HepG2 (cell line): ENCODE results near the gene MYO1E.

Experiments used
- ELF4 ChIP-seq: sonication (generic); formaldehyde crosslinking; IDR thresholded peaks from 2 replicates; pipeline ENCODE4 v1.5.0; 2020; ENCODE audit warnings: missing genetic modification reagents, mild to moderate bottlenecking, moderate library complexity, borderline replicate concordance
- ZSCAN22 ChIP-seq: sonication (generic); formaldehyde crosslinking; IDR thresholded peaks from 2 replicates; pipeline ENCODE4 v1.4.0; 2020; ENCODE audit warnings: mild to moderate bottlenecking, missing genetic modification reagents
- TF ChIP-seq, protein P1 (sequence below): sonication (generic); formaldehyde crosslinking; IDR thresholded peaks from 2 replicates; pipeline ENCODE4 v1.5.0; 2020; ENCODE audit warnings: missing genetic modification reagents, mild to moderate bottlenecking, borderline replicate concordance

DNA sequence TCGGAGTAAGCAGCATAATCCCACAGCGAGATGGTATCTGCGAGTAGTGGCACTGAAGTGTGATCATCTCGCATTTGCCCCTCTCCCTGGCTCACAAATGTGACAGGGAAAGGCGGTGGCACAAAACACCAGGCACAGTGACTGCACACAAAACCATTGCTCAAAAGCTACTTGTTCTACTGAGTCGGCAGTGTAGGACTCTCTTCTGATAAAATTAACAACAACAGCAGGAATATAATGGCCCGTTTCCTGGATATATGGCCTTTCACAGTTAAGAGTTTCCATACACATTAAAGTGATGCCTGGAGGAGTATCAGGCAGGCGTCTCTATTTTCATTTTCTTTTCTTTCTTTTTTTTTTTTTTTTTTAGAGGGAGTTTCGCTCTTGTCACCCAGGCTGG lies 69.0 kb downstream of the MYO1E start:
- TF ChIP-seq ELF4 (CRISPR knock-in tag): no peak
- TF ChIP-seq, protein P1, sequence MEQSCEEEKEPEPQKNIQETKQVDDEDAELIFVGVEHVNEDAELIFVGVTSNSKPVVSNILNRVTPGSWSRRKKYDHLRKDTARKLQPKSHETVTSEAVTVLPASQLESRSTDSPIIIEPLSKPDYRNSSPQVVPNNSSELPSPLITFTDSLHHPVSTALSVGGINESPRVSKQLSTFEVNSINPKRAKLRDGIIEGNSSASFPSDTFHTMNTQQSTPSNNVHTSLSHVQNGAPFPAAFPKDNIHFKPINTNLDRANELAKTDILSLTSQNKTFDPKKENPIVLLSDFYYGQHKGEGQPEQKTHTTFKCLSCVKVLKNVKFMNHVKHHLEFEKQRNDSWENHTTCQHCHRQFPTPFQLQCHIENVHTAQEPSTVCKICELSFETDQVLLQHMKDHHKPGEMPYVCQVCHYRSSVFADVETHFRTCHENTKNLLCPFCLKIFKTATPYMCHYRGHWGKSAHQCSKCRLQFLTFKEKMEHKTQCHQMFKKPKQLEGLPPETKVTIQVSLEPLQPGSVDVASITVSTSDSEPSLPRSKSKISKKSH (CRISPR knock-in tag): no peak
- TF ChIP-seq ZSCAN22: no peak
